ENCODE data around the gene NAA20. TPM values are rescaled to one million over a fixed set of nuclear protein-coding genes. Genes with fewer than 3 reads are reported as not detected.

Gene NAA20
- total and polyA plus RNA-seq, 4 donors = 47.8 to 82.2 (median 67.2) TPM

GRCh38 chr20:19973961-19974629 lies 43.1 kb upstream of the NAA20 start:
- 25% methylated on average over 2 of the region's 7 CpGs for WGBS (ENCODE audit: insufficient coverage)
- Histone ChIP-seq H3K4me1 (ENCODE audit: control insufficient read depth, insufficient read depth, low read length) (peaks cover 30% of the 10 kb centered on the region), H3K4me3 (ENCODE audit: low read depth, low read length) (peak overlapping the region; percentile 21), H3K27me3 (ENCODE audit: control insufficient read depth, insufficient read depth, low read length) (no peaks in the 10 kb centered on the region), H3K27ac (ENCODE audit: low read depth, low read length) (peak overlapping the region; percentile 94), H3K36me3 (ENCODE audit: control insufficient read depth, insufficient read depth, low read length) (peaks cover 4% of the 10 kb centered on the region), H3K9me3 (ENCODE audit: control insufficient read depth, insufficient read depth, low read length) (no peaks in the 10 kb centered on the region)
- DNase-seq (ENCODE audit: low read depth in 4 of 6, low spot score in 6 of 6) = peak in 2 of 6 donors; percentile 33 to 59

- no peaks in the 10 kb centered on the region for H3K27me3 ChIP-seq (ENCODE audit: control insufficient read depth, insufficient read depth, low read length)
- H3K9me3 ChIP-seq (ENCODE audit: control insufficient read depth, insufficient read depth, low read length) = no peaks in the 10 kb centered on the region
- H3K36me3 ChIP-seq (ENCODE audit: control insufficient read depth, insufficient read depth, low read length) = peaks cover 4% of the 10 kb centered on the region
- peaks cover 30% of the 10 kb centered on the region for H3K4me1 ChIP-seq (ENCODE audit: control insufficient read depth, insufficient read depth, low read length)
- WGBS (ENCODE audit: insufficient coverage) = 11% methylated on average over 43 of the region's 44 CpGs
- H3K4me3 ChIP-seq (ENCODE audit: low read depth, low read length) = peak overlapping the region; percentile 69
- H3K27ac ChIP-seq (ENCODE audit: low read depth, low read length) = peak overlapping the region; percentile 94
- peak in 5 of 6 donors; percentile 57 to 95 (median 79) for DNase-seq (ENCODE audit: low read depth in 4 of 6, low spot score in 6 of 6)
Measured at GRCh38 chr20:19974630-19975435, 42.3 kb upstream of the NAA20 start.

GRCh38 chr20:19975436-19975799 lies 41.7 kb upstream of the NAA20 start:
- no peak for DNase-seq (ENCODE audit: low read depth in 4 of 6, low spot score in 6 of 6)
- H3K36me3 ChIP-seq (ENCODE audit: control insufficient read depth, insufficient read depth, low read length) = peaks cover 4% of the 10 kb centered on the region
- H3K27me3 ChIP-seq (ENCODE audit: control insufficient read depth, insufficient read depth, low read length) = no peaks in the 10 kb centered on the region
- 11% methylated on average over 15 of the region's 18 CpGs for WGBS (ENCODE audit: insufficient coverage)
- peaks cover 33% of the 10 kb centered on the region for H3K4me1 ChIP-seq (ENCODE audit: control insufficient read depth, insufficient read depth, low read length)
- no peaks in the 10 kb centered on the region for H3K9me3 ChIP-seq (ENCODE audit: control insufficient read depth, insufficient read depth, low read length)
- peak overlapping the region; percentile 69 for H3K4me3 ChIP-seq (ENCODE audit: low read depth, low read length)
- H3K27ac ChIP-seq (ENCODE audit: low read depth, low read length) = peak overlapping the region; percentile 94

- peak overlapping the region; percentile 69 for H3K4me3 ChIP-seq (ENCODE audit: low read depth, low read length)
- peak overlapping the region; percentile 94 for H3K27ac ChIP-seq (ENCODE audit: low read depth, low read length)
- WGBS (ENCODE audit: insufficient coverage) = 28% methylated on average over 7 of the region's 9 CpGs
Measured at GRCh38 chr20:19975901-19976300, 41.3 kb upstream of the NAA20 start.

GRCh38 chr20:19976595-19977372 lies 40.4 kb upstream of the NAA20 start:
- Histone ChIP-seq H3K4me3 (ENCODE audit: low read depth, low read length) (peak overlapping the region; percentile 69), H3K4me1 (ENCODE audit: control insufficient read depth, insufficient read depth, low read length) (peaks cover 42% of the 10 kb centered on the region), H3K27me3 (ENCODE audit: control insufficient read depth, insufficient read depth, low read length) (no peaks in the 10 kb centered on the region), H3K36me3 (ENCODE audit: control insufficient read depth, insufficient read depth, low read length) (peaks cover 2% of the 10 kb centered on the region), H3K9me3 (ENCODE audit: control insufficient read depth, insufficient read depth, low read length) (no peaks in the 10 kb centered on the region), H3K27ac (ENCODE audit: low read depth, low read length) (peak overlapping the region; percentile 94)
- peak in 2 of 6 donors; percentile 73 to 77 for DNase-seq (ENCODE audit: low read depth in 4 of 6, low spot score in 6 of 6)
- WGBS (ENCODE audit: insufficient coverage) = 30% methylated on average over 5 of the region's 8 CpGs

More at GRCh38 chr20:19975901-19976300, 41.3 kb upstream of the NAA20 start:
- Histone ChIP-seq H3K9me3 (ENCODE audit: control insufficient read depth, insufficient read depth, low read length) (no peaks in the 10 kb centered on the region), H3K4me1 (ENCODE audit: control insufficient read depth, insufficient read depth, low read length) (peaks cover 37% of the 10 kb centered on the region), H3K36me3 (ENCODE audit: control insufficient read depth, insufficient read depth, low read length) (peaks cover 6% of the 10 kb centered on the region), H3K27me3 (ENCODE audit: control insufficient read depth, insufficient read depth, low read length) (no peaks in the 10 kb centered on the region)
- DNase-seq (ENCODE audit: low read depth in 4 of 6, low spot score in 6 of 6) = peak in 2 of 6 donors; percentile 31 to 35

GRCh38 chr20:19977373-19977770 lies 39.8 kb upstream of the NAA20 start:
- no peak for DNase-seq (ENCODE audit: low read depth in 4 of 6, low spot score in 6 of 6)
- WGBS (ENCODE audit: insufficient coverage) = 43% methylated on average over 3 of the region's 5 CpGs
- Histone ChIP-seq H3K4me3 (ENCODE audit: low read depth, low read length) (peak overlapping the region; percentile 69), H3K36me3 (ENCODE audit: control insufficient read depth, insufficient read depth, low read length) (peaks cover 2% of the 10 kb centered on the region), H3K27me3 (ENCODE audit: control insufficient read depth, insufficient read depth, low read length) (no peaks in the 10 kb centered on the region), H3K9me3 (ENCODE audit: control insufficient read depth, insufficient read depth, low read length) (no peaks in the 10 kb centered on the region), H3K27ac (ENCODE audit: low read depth, low read length) (peak overlapping the region; percentile 94), H3K4me1 (ENCODE audit: control insufficient read depth, insufficient read depth, low read length) (peaks cover 48% of the 10 kb centered on the region)

- peak in 2 of 6 donors; percentile 33 to 65 for DNase-seq (ENCODE audit: low read depth in 4 of 6, low spot score in 6 of 6)
- Histone ChIP-seq H3K27ac (ENCODE audit: low read depth, low read length) (peak overlapping the region; percentile 94), H3K27me3 (ENCODE audit: control insufficient read depth, insufficient read depth, low read length) (no peaks in the 10 kb centered on the region), H3K36me3 (ENCODE audit: control insufficient read depth, insufficient read depth, low read length) (peaks cover 2% of the 10 kb centered on the region), H3K9me3 (ENCODE audit: control insufficient read depth, insufficient read depth, low read length) (no peaks in the 10 kb centered on the region), H3K4me1 (ENCODE audit: control insufficient read depth, insufficient read depth, low read length) (peaks cover 49% of the 10 kb centered on the region), H3K4me3 (ENCODE audit: low read depth, low read length) (no peak overlapping the region)
- 54% methylated on average over 2 of the region's 6 CpGs for WGBS (ENCODE audit: insufficient coverage)
Measured at GRCh38 chr20:19978511-19979210, 38.5 kb upstream of the NAA20 start.

- H3K9me3 ChIP-seq (ENCODE audit: control insufficient read depth, insufficient read depth, low read length) = no peaks in the 10 kb centered on the region
- no peaks in the 10 kb centered on the region for H3K27me3 ChIP-seq (ENCODE audit: control insufficient read depth, insufficient read depth, low read length)
- H3K4me1 ChIP-seq (ENCODE audit: control insufficient read depth, insufficient read depth, low read length) = peaks cover 35% of the 10 kb centered on the region
- no peak overlapping the region for H3K4me3 ChIP-seq (ENCODE audit: low read depth, low read length)
- DNase-seq (ENCODE audit: low read depth in 4 of 6, low spot score in 6 of 6) = no peak
- peaks cover 2% of the 10 kb centered on the region for H3K36me3 ChIP-seq (ENCODE audit: control insufficient read depth, insufficient read depth, low read length)
- H3K27ac ChIP-seq (ENCODE audit: low read depth, low read length) = no peak overlapping the region
- WGBS (ENCODE audit: insufficient coverage) = 75% methylated on average over 6 of the region's 8 CpGs
Measured at GRCh38 chr20:19981031-19981451, 36.1 kb upstream of the NAA20 start.

- no peak overlapping the region for H3K4me3 ChIP-seq (ENCODE audit: low read depth, low read length)
- peaks cover 4% of the 10 kb centered on the region for H3K36me3 ChIP-seq (ENCODE audit: control insufficient read depth, insufficient read depth, low read length)
- peaks cover 32% of the 10 kb centered on the region for H3K4me1 ChIP-seq (ENCODE audit: control insufficient read depth, insufficient read depth, low read length)
- DNase-seq (ENCODE audit: low read depth in 4 of 6, low spot score in 6 of 6) = no peak
- WGBS (ENCODE audit: insufficient coverage) = 85% methylated on average over 3 of the region's 6 CpGs
- H3K27me3 ChIP-seq (ENCODE audit: control insufficient read depth, insufficient read depth, low read length) = no peaks in the 10 kb centered on the region
- H3K27ac ChIP-seq (ENCODE audit: low read depth, low read length) = no peak overlapping the region
- no peaks in the 10 kb centered on the region for H3K9me3 ChIP-seq (ENCODE audit: control insufficient read depth, insufficient read depth, low read length)
Measured at GRCh38 chr20:19986419-19986818, 30.7 kb upstream of the NAA20 start.
